OCI-LY7 (cell line): Measurements from ENCODE around the gene MAS1. TPM values are rescaled to one million over a fixed set of nuclear protein-coding genes. Genes with fewer than 3 reads are reported as not detected.

ENCODE experiments used
- BruUV-seq: library from RNA; stranded (reverse); fragments of 400-500 nt; replicated peaks from 2 replicates; lab custom pipeline; 2021; lab: Mats Ljungman, UMichigan
- CTCF ChIA-PET: fragments of 300-600 bp; sonication (Branson Sonifier 250); formaldehyde crosslinking; loops from one replicate; lab custom pipeline; 2022; ENCODE audit warnings: antibody characterized with exemption; ENCODE audit not compliant: unreplicated experiment; lab: Charles Lee
- POLR2A ChIA-PET: fragments of 300-600 bp; sonication (Branson Sonifier 250); formaldehyde crosslinking; loops from one replicate; lab custom pipeline; 2022; ENCODE audit warnings: antibody characterized with exemption; lab: Charles Lee
- DNase-seq: peaks from one replicate; pipeline ENCODE4 v3.0.0-alpha.2; 2015; ENCODE audit warnings: low spot score
- H2AFZ ChIP-seq: fragments of 200-600 bp; sonication (generic), shearing (Covaris generic); 2 replicates; pipeline ENCODE4 v1.6.1; 2014; ENCODE audit warnings: mild to moderate bottlenecking, antibody characterized with exemption, low read length, moderate library complexity
- H3K27ac ChIP-seq: fragments of 200-600 bp; sonication (generic); 2 replicates; pipeline ENCODE4 v1.5.1; 2014; ENCODE audit warnings: mixed run types, low read depth, mild to moderate bottlenecking, moderate library complexity, low read length, inconsistent platforms; ENCODE audit not compliant: poor library complexity, severe bottlenecking
- H3K36me3 ChIP-seq: fragments of 200-600 bp; sonication (generic); 2 replicates; pipeline ENCODE4 v1.6.1; 2014; ENCODE audit warnings: mild to moderate bottlenecking, antibody characterized with exemption, low read length, moderate library complexity, mixed read lengths; ENCODE audit not compliant: insufficient read depth
- H3K4me1 ChIP-seq: fragments of 200-600 bp; sonication (generic); 2 replicates; pipeline ENCODE4 v1.5.1; 2014; ENCODE audit warnings: mild to moderate bottlenecking, low read length; ENCODE audit not compliant: insufficient read depth, poor library complexity, severe bottlenecking
- H3K4me2 ChIP-seq: fragments of 200-600 bp; sonication (generic); 2 replicates; pipeline ENCODE4 v1.6.1; 2014; ENCODE audit warnings: mild to moderate bottlenecking, low read length
- H3K4me3 ChIP-seq: fragments of 200-600 bp; sonication (generic); 2 replicates; pipeline ENCODE4 v1.5.1; 2014; ENCODE audit warnings: mild to moderate bottlenecking, low read depth, low read length; ENCODE audit not compliant: poor library complexity, severe bottlenecking
- H3K79me2 ChIP-seq: fragments of 200-600 bp; sonication (generic); 2 replicates; pipeline ENCODE4 v1.6.1; 2016; ENCODE audit warnings: low read depth, mild to moderate bottlenecking, low read length, moderate library complexity, mixed read lengths; ENCODE audit not compliant: insufficient read depth
- H3K9me2 ChIP-seq: fragments of 200-600 bp; sonication (generic); 2 replicates; pipeline ENCODE4 v1.6.1; 2016; ENCODE audit warnings: mild to moderate bottlenecking, low read length, mixed read lengths; ENCODE audit not compliant: insufficient read depth
- H3K9me3 ChIP-seq: fragments of 200-600 bp; sonication (generic); 2 replicates; pipeline ENCODE4 v1.6.1; 2014; ENCODE audit warnings: mild to moderate bottlenecking, mixed run types, low read length, mixed read lengths
- H4K20me1 ChIP-seq: fragments of 200-600 bp; sonication (generic); 2 replicates; pipeline ENCODE4 v1.6.1; 2014; ENCODE audit warnings: mild to moderate bottlenecking, antibody characterized with exemption, low read length, moderate library complexity, mixed read lengths; ENCODE audit not compliant: insufficient read depth
- EZH2phosphoT487 ChIP-seq: fragments of 200-600 bp; sonication (generic); IDR thresholded peaks from 2 replicates; pipeline ENCODE4 v1.6.1; 2018; ENCODE audit warnings: low read depth, borderline replicate concordance, mild to moderate bottlenecking, mixed run types, antibody characterized with exemption, low read length, moderate library complexity, mixed read lengths
- intact Hi-C: fragments of 100-400 bp; cut with micrococcal nuclease; formaldehyde crosslinking; loops from one replicate; pipeline ENCODE4 v1.10.0; 2022; ENCODE audit not compliant: unreplicated experiment
- total RNA-seq, 2 experiments: library from RNA; depleted of rRNA in 1 of 2; stranded (reverse); fragments of >200 nt in 1 of 2; shearing (Covaris generic) in 1 of 2; gene quantifications; 2 replicates each; pipeline ENCODE4 v1.2.3, GENCODE V29; 2014 to 2022
- TF ChIP-seq, protein P1 (sequence below): fragments of 200-600 bp; sonication (generic); conservative IDR thresholded peaks from 2 replicates; pipeline ENCODE4 v1.5.1; 2014; ENCODE audit warnings: mild to moderate bottlenecking, antibody characterized with exemption, low read length, moderate library complexity, mixed read lengths

The MAS1 gene
- total RNA-seq, 2 experiments from 2014 or later = under 0.01 TPM; not detected in 1

DNA sequence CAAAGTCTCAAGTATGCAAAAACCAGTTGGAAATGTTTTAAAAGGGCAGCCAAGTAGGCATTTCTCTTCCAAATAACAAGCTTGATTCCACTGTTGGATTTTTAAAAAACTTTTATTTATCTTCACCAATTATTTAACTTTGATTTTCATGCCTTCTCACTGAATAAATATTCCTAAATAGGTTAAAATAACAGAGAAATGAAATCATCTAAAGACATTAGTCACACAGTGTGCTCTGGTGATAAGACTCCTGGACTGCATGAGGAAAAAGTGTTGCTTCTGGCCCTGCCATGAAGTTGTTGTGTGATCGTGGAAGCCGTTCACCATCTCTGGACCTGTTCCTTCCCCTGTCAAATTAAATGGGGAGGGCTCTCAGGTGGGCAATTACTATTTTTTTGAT, 44.3 kb downstream of the MAS1 start:
- ChIA-PET POLR2A (no interaction called here), CTCF (no interaction called here)
- no peaks in the 10 kb centered on the region for H4K20me1 ChIP-seq
- H3K36me3 ChIP-seq = no peaks in the 10 kb centered on the region
- H3K27ac ChIP-seq = no peak overlapping the region
- peaks cover 7% of the 10 kb centered on the region; the same call in 1 of the 2 replicates for H3K9me3 ChIP-seq
- H2AFZ ChIP-seq = no peak overlapping the region
- DNase-seq = no peak
- H3K4me1 ChIP-seq = no peaks in the 10 kb centered on the region
- no peaks in the 10 kb centered on the region for H3K9me2 ChIP-seq
- H3K4me3 ChIP-seq = no peak overlapping the region
- H3K79me2 ChIP-seq = no peaks in the 10 kb centered on the region
- TF ChIP-seq, protein P1, sequence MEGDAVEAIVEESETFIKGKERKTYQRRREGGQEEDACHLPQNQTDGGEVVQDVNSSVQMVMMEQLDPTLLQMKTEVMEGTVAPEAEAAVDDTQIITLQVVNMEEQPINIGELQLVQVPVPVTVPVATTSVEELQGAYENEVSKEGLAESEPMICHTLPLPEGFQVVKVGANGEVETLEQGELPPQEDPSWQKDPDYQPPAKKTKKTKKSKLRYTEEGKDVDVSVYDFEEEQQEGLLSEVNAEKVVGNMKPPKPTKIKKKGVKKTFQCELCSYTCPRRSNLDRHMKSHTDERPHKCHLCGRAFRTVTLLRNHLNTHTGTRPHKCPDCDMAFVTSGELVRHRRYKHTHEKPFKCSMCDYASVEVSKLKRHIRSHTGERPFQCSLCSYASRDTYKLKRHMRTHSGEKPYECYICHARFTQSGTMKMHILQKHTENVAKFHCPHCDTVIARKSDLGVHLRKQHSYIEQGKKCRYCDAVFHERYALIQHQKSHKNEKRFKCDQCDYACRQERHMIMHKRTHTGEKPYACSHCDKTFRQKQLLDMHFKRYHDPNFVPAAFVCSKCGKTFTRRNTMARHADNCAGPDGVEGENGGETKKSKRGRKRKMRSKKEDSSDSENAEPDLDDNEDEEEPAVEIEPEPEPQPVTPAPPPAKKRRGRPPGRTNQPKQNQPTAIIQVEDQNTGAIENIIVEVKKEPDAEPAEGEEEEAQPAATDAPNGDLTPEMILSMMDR = no peak
- TF ChIP-seq EZH2phosphoT487 = no peak
- no peak overlapping the region for H3K4me2 ChIP-seq
- intact Hi-C loops = no loop called here
- no TSS peak for BruUV-seq

DNA sequence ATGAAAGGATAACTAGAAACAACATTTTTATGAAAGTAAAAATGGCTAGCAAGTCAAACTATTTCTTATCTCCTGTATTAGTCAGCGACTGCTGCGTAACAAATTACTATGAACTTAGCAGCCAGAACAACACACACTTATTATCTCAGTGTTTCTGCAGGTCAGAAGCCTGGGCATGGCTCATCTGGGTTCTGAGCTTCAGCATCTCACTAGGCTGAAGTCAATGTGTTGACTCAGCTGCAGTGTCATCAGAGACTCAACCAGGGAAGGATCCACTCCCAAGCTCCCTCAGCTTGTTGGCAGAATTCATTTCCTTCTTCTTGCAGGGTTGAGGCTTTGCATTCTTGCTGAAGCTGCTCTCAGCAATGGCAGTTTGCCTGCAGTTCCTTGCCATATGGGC, 44.8 kb downstream of the MAS1 start:
- H3K27ac ChIP-seq = no peak overlapping the region
- no peaks in the 10 kb centered on the region for H3K79me2 ChIP-seq
- CTCF ChIA-PET = no interaction called here
- no TSS peak for BruUV-seq
- no peak for DNase-seq
- H4K20me1 ChIP-seq = no peaks in the 10 kb centered on the region
- no peaks in the 10 kb centered on the region for H3K36me3 ChIP-seq
- no peaks in the 10 kb centered on the region for H3K4me1 ChIP-seq
- no peaks in the 10 kb centered on the region for H3K9me2 ChIP-seq
- TF ChIP-seq, protein P1 = no peak
- no peak for TF ChIP-seq EZH2phosphoT487
- POLR2A ChIA-PET = interaction anchor here (0.6 kb wide), 1 partner anchor 314 kb away, joined by 3 read pairs; no protein-coding TSS in a partner anchor
- H2AFZ ChIP-seq = no peak overlapping the region
- peaks cover 7% of the 10 kb centered on the region; the same call in 1 of the 2 replicates for H3K9me3 ChIP-seq
- intact Hi-C loops = no loop called here
- H3K4me2 ChIP-seq = no peak overlapping the region
- H3K4me3 ChIP-seq = no peak overlapping the region

GRCh38 chr6:159939591-159940016, 48.8 kb downstream of the MAS1 start:
- Histone ChIP-seq H3K4me2 (no peak overlapping the region), H3K9me3 (peaks cover 13% of the 10 kb centered on the region; the same call in 1 of the 2 replicates), H2AFZ (no peak overlapping the region), H3K4me1 (no peaks in the 10 kb centered on the region), H3K79me2 (no peaks in the 10 kb centered on the region), H3K36me3 (no peaks in the 10 kb centered on the region), H3K4me3 (no peak overlapping the region), H3K27ac (no peak overlapping the region), H3K9me2 (no peaks in the 10 kb centered on the region), H4K20me1 (no peaks in the 10 kb centered on the region)
- CTCF ChIA-PET = no interaction called here
- no peak for TF ChIP-seq EZH2phosphoT487
- TF ChIP-seq, protein P1 = no peak
- DNase-seq = no peak
- POLR2A ChIA-PET = no interaction called here
- intact Hi-C loops = loop anchor here (2.0 to 5.0 kb wide), 2 partner anchors 77 to 219 kb away; no protein-coding TSS in a partner anchor
- BruUV-seq = no TSS peak
